Endothelial cell of umbilical vein (primary cell): ENCODE data around the gene CACNA2D3. TPM values are rescaled to one million over a fixed set of nuclear protein-coding genes. Genes with fewer than 3 reads are reported as not detected.

ENCODE experiments used
- BruUV-seq: library from RNA; stranded (reverse); fragments of 400-500 nt; replicated peaks from 2 replicates; lab custom pipeline; 2021; lab: Mats Ljungman, UMichigan
- CTCF ChIA-PET: fragments of 300-600, 350-600 bp; sonication (Branson Sonifier 250); formaldehyde crosslinking; loops from one replicate; lab custom pipeline; 2021; ENCODE audit warnings: antibody characterized with exemption, inconsistent platforms; lab: Charles Lee
- POLR2A ChIA-PET: fragments of 300-600, 350-600 bp; sonication (Branson Sonifier 250); formaldehyde crosslinking; loops from one replicate; lab custom pipeline; 2021; ENCODE audit warnings: antibody characterized with exemption, inconsistent platforms; lab: Charles Lee
- DNase-seq: peaks from one replicate; pipeline ENCODE4 v3.0.0-alpha.2; 2011; ENCODE audit warnings: low read depth, low spot score
- FAIRE-seq: peaks from 2 replicates; lab custom pipeline; 2011; peaks lifted over from hg19 to GRCh38; lab: Jason Lieb, UNC
- H2AFZ ChIP-seq: 2 replicates; pipeline ENCODE4 v1.6.0; 2012; ENCODE audit warnings: low read depth, low read length, control low read depth, inconsistent platforms
- H3K27ac ChIP-seq: 2 replicates; pipeline ENCODE4 v1.5.1; 2011; ENCODE audit warnings: low read depth, mild to moderate bottlenecking, control low read depth, low read length, moderate library complexity; ENCODE audit not compliant: insufficient read depth
- H3K27me3 ChIP-seq, 2 experiments: 2 replicates each; pipeline versions ENCODE4 v1.6.0 to v1.6.1; 2011; ENCODE audit warnings: low read length in 2 of 2, mixed read lengths in 1 of 2; ENCODE audit not compliant: control insufficient read depth in 2 of 2, insufficient read depth in 2 of 2
- H3K36me3 ChIP-seq, 2 experiments: 2 replicates in 1 of 2; 3 replicates in 1 of 2; pipeline ENCODE4 v1.5.1; 2011; ENCODE audit warnings: low read length in 2 of 2, mild to moderate bottlenecking in 1 of 2, moderate library complexity in 1 of 2; ENCODE audit not compliant: control insufficient read depth in 2 of 2, insufficient read depth in 2 of 2; ENCODE audit errors: extremely low read depth in 1 of 2
- H3K4me1 ChIP-seq: 3 replicates; pipeline ENCODE4 v1.5.1; 2011; ENCODE audit warnings: mild to moderate bottlenecking, low read length; ENCODE audit not compliant: control insufficient read depth, insufficient read depth; ENCODE audit errors: extremely low read depth
- H3K4me2 ChIP-seq: 2 replicates; pipeline ENCODE4 v1.6.1; 2011; ENCODE audit warnings: low read length, control low read depth, mixed read lengths; ENCODE audit not compliant: insufficient read depth
- H3K4me3 ChIP-seq, 3 experiments: fragments of 200-600 bp in 1 of 3; sonication (generic), shearing (Covaris generic) in 1 of 3; replicated peaks in 1 of 3; 2 replicates each; pipeline ENCODE4 v1.5.1; 2011 to 2016; ENCODE audit warnings: control low read depth in 3 of 3, low read length in 3 of 3, mild to moderate bottlenecking in 2 of 3, inconsistent platforms in 1 of 3, low read depth in 1 of 3, moderate library complexity in 1 of 3; ENCODE audit not compliant: insufficient read depth in 1 of 3
- H3K79me2 ChIP-seq: 2 replicates; pipeline ENCODE4 v1.6.0; 2012; ENCODE audit warnings: low read length, inconsistent platforms; ENCODE audit not compliant: control insufficient read depth, insufficient read depth
- H3K9ac ChIP-seq: replicated peaks from 2 replicates; pipeline ENCODE3; 2011; ENCODE audit warnings: low read length, control low read depth; ENCODE audit not compliant: insufficient read depth; ENCODE audit errors: extremely low read depth
- H3K9me1 ChIP-seq: replicated peaks from 3 replicates; pipeline ENCODE4 v1.6.0; 2011; ENCODE audit warnings: mild to moderate bottlenecking, low read length; ENCODE audit not compliant: control insufficient read depth, insufficient read depth; ENCODE audit errors: extremely low read depth
- H3K9me3 ChIP-seq: replicated peaks from 2 replicates; pipeline ENCODE4 v1.5.1; 2012; ENCODE audit warnings: low read length, inconsistent platforms; ENCODE audit not compliant: control insufficient read depth, insufficient read depth
- H4K20me1 ChIP-seq: replicated peaks from 2 replicates; pipeline ENCODE3; 2011; ENCODE audit warnings: mild to moderate bottlenecking, low read length; ENCODE audit not compliant: control insufficient read depth, insufficient read depth; ENCODE audit errors: extremely low read depth
- EZH2 ChIP-seq: IDR thresholded peaks from 2 replicates; pipeline ENCODE4 v1.6.1; 2012; ENCODE audit warnings: borderline replicate concordance, low read depth, mild to moderate bottlenecking, moderate library complexity, low read length, inconsistent platforms; ENCODE audit not compliant: severe bottlenecking
- FOS ChIP-seq: IDR thresholded peaks from 2 replicates; pipeline ENCODE4 v1.6.1; 2011; ENCODE audit warnings: mild to moderate bottlenecking, low read length, moderate library complexity, borderline replicate concordance; ENCODE audit not compliant: insufficient read depth
- GATA2 ChIP-seq: IDR thresholded peaks from 2 replicates; pipeline ENCODE4 v1.7.0; 2011; ENCODE audit warnings: low read depth, mild to moderate bottlenecking, moderate library complexity, mixed read lengths, low read length; ENCODE audit not compliant: insufficient read length, insufficient read depth
- JUN ChIP-seq: IDR thresholded peaks from 2 replicates; pipeline ENCODE4 v1.6.1; 2011; ENCODE audit warnings: borderline replicate concordance, low read depth; ENCODE audit not compliant: insufficient read length, insufficient read depth
- MYC ChIP-seq: IDR thresholded peaks from one replicate; pipeline ENCODE4 v1.6.1; 2011; ENCODE audit warnings: mild to moderate bottlenecking, low read depth, low read length
- POLR2A ChIP-seq: IDR thresholded peaks from 2 replicates; pipeline ENCODE4 v1.6.1; 2012; ENCODE audit warnings: low read depth, mild to moderate bottlenecking, control low read depth, low read length
- POLR2AphosphoS5 ChIP-seq: IDR thresholded peaks from 2 replicates; pipeline ENCODE4 v1.6.1; 2012; ENCODE audit warnings: low read depth, mild to moderate bottlenecking, control low read depth, low read length, moderate library complexity; ENCODE audit not compliant: insufficient read depth
- dilution Hi-C: fragments of 300-500 bp; cut with MboI; formaldehyde crosslinking; loops from one replicate; pipeline ENCODE4 v1.15.0; 2019; ENCODE audit warnings: low sequenced_read_pairs; ENCODE audit not compliant: extremely low pct_ligation_motif_present
- intact Hi-C: fragments of 100-400 bp; cut with micrococcal nuclease; formaldehyde crosslinking; loops from one replicate; pipeline ENCODE4 v1.10.0; 2022
- polyA plus RNA-seq, 4 experiments: library from polyadenylated mRNA; depleted of rRNA in 3 of 4; stranded (reverse) in 3 of 4; unstranded in 1 of 4; fragments of >200 nt; gene quantifications; 2 replicates each; pipeline versions ENCODE4 v1.2.1 to v1.2.3, GENCODE V29; 2011 to 2012; ENCODE audit warnings: missing spikeins in 1 of 4
- total RNA-seq: library from RNA; stranded (reverse); gene quantifications from 2 replicates; pipeline ENCODE4 v1.2.3, GENCODE V29; 2021
- TF ChIP-seq, protein P1 (sequence below), 2 donors: IDR thresholded peaks; 1 replicate in 1 of 2; 2 replicates in 1 of 2; pipeline ENCODE4 v1.5.1; 2011; ENCODE audit warnings: low read length in 2 of 2, mild to moderate bottlenecking in 2 of 2, moderate library complexity in 2 of 2, control low read depth in 1 of 2, inconsistent platforms in 1 of 2, low read depth in 1 of 2; ENCODE audit not compliant: insufficient read depth in 1 of 2; ENCODE audit errors: extremely low read depth in 1 of 2
- TF ChIP-seq, protein P2 (sequence below): IDR thresholded peaks from 2 replicates; pipeline ENCODE4 v1.6.1; 2011; ENCODE audit not compliant: insufficient read depth, insufficient read length

Gene CACNA2D3
- total and polyA plus RNA-seq, 2 donors (not counting 3 experiments of a cell fraction or from before 2014, with no cell fraction given) = not detected

DNA sequence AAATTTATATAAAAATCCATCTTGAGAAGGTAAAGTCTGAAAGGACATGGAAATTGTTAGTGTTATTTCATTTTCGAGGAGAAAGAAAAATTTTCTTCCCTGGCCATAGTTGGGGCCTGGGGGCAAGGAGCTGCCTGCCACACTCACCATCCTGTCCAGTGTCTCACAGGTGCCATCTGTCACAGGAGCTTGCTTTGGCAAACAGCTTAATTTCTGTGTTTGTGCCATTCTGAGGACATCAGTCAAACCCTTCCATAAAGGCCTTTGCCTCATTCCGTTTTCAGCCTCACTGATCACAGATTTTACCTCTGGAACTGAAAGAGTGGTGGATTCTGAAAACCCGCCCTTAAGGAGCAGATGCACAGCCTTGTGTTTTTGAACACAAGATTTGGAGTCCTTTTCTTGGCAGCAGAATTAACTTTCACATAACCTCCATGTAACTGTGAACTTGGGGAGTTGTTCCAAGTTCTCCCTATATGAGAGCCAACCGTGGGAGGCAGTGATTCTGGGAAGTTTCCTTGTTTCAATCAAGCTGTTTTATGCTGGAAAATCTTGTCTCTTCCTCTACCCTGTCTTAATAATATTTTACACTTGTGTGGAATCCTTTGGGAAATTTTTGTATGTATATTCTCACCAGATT, 254.7 kb downstream of the CACNA2D3 start:
- Histone ChIP-seq H3K79me2 (no peaks in the 10 kb centered on the region), H3K4me2 (no peak overlapping the region), H3K4me3 (no peak overlapping the region), H3K27ac (no peak overlapping the region), H3K27me3 (no peaks in the 10 kb centered on the region), H3K9ac (no peak overlapping the region), H3K9me1 (no peaks in the 10 kb centered on the region), H3K36me3 (no peaks in the 10 kb centered on the region), H3K9me3 (peaks cover 3% of the 10 kb centered on the region), H2AFZ (no peak overlapping the region), H4K20me1 (no peaks in the 10 kb centered on the region), H3K4me1 (no peaks in the 10 kb centered on the region)
- intact Hi-C loops (no loop called here), dilution Hi-C loops (no loop called here)
- no peak for DNase-seq
- TF ChIP-seq GATA2 (no peak), MYC (no peak), FOS (no peak), POLR2A (no peak), EZH2 (no peak), JUN (no peak), POLR2AphosphoS5 (no peak)
- TF ChIP-seq, protein P1, sequence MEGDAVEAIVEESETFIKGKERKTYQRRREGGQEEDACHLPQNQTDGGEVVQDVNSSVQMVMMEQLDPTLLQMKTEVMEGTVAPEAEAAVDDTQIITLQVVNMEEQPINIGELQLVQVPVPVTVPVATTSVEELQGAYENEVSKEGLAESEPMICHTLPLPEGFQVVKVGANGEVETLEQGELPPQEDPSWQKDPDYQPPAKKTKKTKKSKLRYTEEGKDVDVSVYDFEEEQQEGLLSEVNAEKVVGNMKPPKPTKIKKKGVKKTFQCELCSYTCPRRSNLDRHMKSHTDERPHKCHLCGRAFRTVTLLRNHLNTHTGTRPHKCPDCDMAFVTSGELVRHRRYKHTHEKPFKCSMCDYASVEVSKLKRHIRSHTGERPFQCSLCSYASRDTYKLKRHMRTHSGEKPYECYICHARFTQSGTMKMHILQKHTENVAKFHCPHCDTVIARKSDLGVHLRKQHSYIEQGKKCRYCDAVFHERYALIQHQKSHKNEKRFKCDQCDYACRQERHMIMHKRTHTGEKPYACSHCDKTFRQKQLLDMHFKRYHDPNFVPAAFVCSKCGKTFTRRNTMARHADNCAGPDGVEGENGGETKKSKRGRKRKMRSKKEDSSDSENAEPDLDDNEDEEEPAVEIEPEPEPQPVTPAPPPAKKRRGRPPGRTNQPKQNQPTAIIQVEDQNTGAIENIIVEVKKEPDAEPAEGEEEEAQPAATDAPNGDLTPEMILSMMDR (IDR thresholded peaks at IDR 0.05; ENCODE audit: extremely low read depth in 1 of 2, insufficient read depth in 1 of 2, low read depth in 1 of 2, low read length in 2 of 2) = no peak
- TF ChIP-seq, protein P2, sequence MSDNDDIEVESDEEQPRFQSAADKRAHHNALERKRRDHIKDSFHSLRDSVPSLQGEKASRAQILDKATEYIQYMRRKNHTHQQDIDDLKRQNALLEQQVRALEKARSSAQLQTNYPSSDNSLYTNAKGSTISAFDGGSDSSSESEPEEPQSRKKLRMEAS = no peak
- POLR2A ChIA-PET = no interaction called here
- no TSS peak for BruUV-seq
- CTCF ChIA-PET = no interaction called here
- FAIRE-seq = no peak
